Fibroblast of lung (primary cell): ENCODE results near the gene TAF9B. TPM values are rescaled to one million over a fixed set of nuclear protein-coding genes. Genes with fewer than 3 reads are reported as not detected.

Experiments
- DNase-seq, 2 donors: peaks; one replicate each; pipeline versions ENCODE4 v3.0.0 to v3.0.0-alpha.2; 2010; ENCODE audit warnings: low read depth in 2 of 2
- H2AFZ ChIP-seq: 2 replicates; pipeline ENCODE4 v1.5.1; 2012; ENCODE audit warnings: low read length, control low read depth, inconsistent platforms
- H3K27ac ChIP-seq: 2 replicates; pipeline ENCODE4 v1.5.1; 2011; ENCODE audit warnings: low read length, control low read depth; ENCODE audit not compliant: insufficient read depth
- H3K27me3 ChIP-seq: 2 replicates; pipeline ENCODE4 v1.5.1; 2011; ENCODE audit warnings: mild to moderate bottlenecking, low read length; ENCODE audit not compliant: control insufficient read depth, insufficient read depth
- H3K36me3 ChIP-seq: 2 replicates; pipeline ENCODE4 v1.5.1; 2011; ENCODE audit warnings: low read length; ENCODE audit not compliant: control insufficient read depth, insufficient read depth
- H3K4me1 ChIP-seq: 2 replicates; pipeline ENCODE4 v1.5.1; 2011; ENCODE audit warnings: low read length; ENCODE audit not compliant: control insufficient read depth, insufficient read depth; ENCODE audit errors: extremely low read depth
- H3K4me2 ChIP-seq: 2 replicates; pipeline ENCODE4 v1.5.1; 2011; ENCODE audit warnings: low read length, control low read depth; ENCODE audit not compliant: insufficient read depth; ENCODE audit errors: extremely low read depth
- H3K4me3 ChIP-seq, 4 experiments: fragments of 200-600 bp in 1 of 4; sonication (generic) in 1 of 4; replicated peaks in 1 of 4; 2 replicates each; pipeline ENCODE4 v1.5.1; 2011 to 2016; ENCODE audit warnings: low read length in 4 of 4, low read depth in 3 of 4, mild to moderate bottlenecking in 3 of 4, control low read depth in 2 of 4, inconsistent platforms in 1 of 4, mixed read lengths in 1 of 4; ENCODE audit not compliant: insufficient read depth in 1 of 4; ENCODE audit errors: control extremely low read depth in 1 of 4
- H3K79me2 ChIP-seq: 2 replicates; pipeline ENCODE4 v1.5.1; 2012; ENCODE audit warnings: mild to moderate bottlenecking, low read length, inconsistent platforms; ENCODE audit not compliant: control insufficient read depth, insufficient read depth
- H3K9ac ChIP-seq: 2 replicates; pipeline ENCODE4 v1.5.1; 2011; ENCODE audit warnings: mild to moderate bottlenecking, low read length, control low read depth; ENCODE audit not compliant: insufficient read depth
- H3K9me3 ChIP-seq: 2 replicates; pipeline ENCODE4 v1.5.1; 2012; ENCODE audit warnings: low read depth, low read length; ENCODE audit not compliant: control insufficient read depth, insufficient read depth
- H4K20me1 ChIP-seq: 2 replicates; pipeline ENCODE4 v1.5.1; 2011; ENCODE audit warnings: low read length; ENCODE audit not compliant: control insufficient read depth, insufficient read depth; ENCODE audit errors: extremely low read depth
- CTCF ChIP-seq, 2 donors: IDR thresholded peaks in 1 of 2; conservative IDR thresholded peaks in 1 of 2; 1 replicate in 1 of 2; 2 replicates in 1 of 2; pipeline ENCODE4 v1.5.1; 2011 to 2012; ENCODE audit warnings: low read length in 2 of 2, control low read depth in 1 of 2, inconsistent platforms in 1 of 2, low read depth in 1 of 2, mild to moderate bottlenecking in 1 of 2
- EZH2 ChIP-seq: IDR thresholded peaks from 2 replicates; pipeline ENCODE4 v1.5.1; 2012; ENCODE audit warnings: low read length, control low read depth, mild to moderate bottlenecking; ENCODE audit errors: missing control alignments
- polyA plus RNA-seq, 2 donors: library from polyadenylated mRNA; depleted of rRNA in 1 of 2; stranded (reverse) in 1 of 2; unstranded in 1 of 2; fragments of >200 nt; gene quantifications; 2 replicates each; pipeline ENCODE4 v1.2.1, GENCODE V29; 2011 to 2012; ENCODE audit warnings: missing spikeins in 1 of 2
- total RNA-seq: library from RNA; depleted of rRNA; stranded (reverse); fragments of >200 nt; gene quantifications from 2 replicates; pipeline ENCODE4 v1.2.1, GENCODE V29; 2014

TAF9B gene
- total and polyA plus RNA-seq, 2 donors (not counting 1 experiment from before 2014, with no cell fraction given), result 29.1 to 31.7 TPM

DNA sequence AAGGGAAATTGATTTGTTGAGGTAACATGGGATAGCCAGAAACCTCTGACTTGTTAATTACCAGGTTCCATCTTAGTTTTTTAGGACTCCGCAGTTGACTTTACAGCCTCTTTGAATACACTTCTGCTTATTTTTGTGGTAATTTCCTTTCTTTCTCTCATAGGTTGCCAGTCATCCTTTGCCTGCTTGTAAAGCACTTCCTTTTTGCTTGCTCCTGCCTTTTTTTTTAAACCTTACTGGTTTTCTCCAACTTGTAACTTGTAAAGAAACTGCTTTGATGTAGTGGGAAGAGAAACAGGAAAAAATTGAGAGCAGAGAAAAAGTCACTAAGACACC lies 32.8 kb downstream of the TAF9B start:
- H3K27ac ChIP-seq, result no peak overlapping the region
- H3K9ac ChIP-seq, result no peak overlapping the region
- no peaks in the 10 kb centered on the region for H3K36me3 ChIP-seq
- H2AFZ ChIP-seq, result no peak overlapping the region
- H3K9me3 ChIP-seq, result no peaks in the 10 kb centered on the region
- H3K79me2 ChIP-seq, result peaks cover 72% of the 10 kb centered on the region
- no peaks in the 10 kb centered on the region for H3K4me1 ChIP-seq
- peak overlapping the region; percentile 75 for H3K4me2 ChIP-seq
- TF ChIP-seq EZH2 (no peak), CTCF (conservative IDR thresholded peaks at IDR 0.05 in 1 of 2, IDR thresholded peaks at IDR 0.05 in 1 of 2; ENCODE audit: low read depth in 1 of 2, low read length in 2 of 2) (no peak)
- peak overlapping the region in 3 of 4 experiments; percentile 62 to 92 (median 87) for H3K4me3 ChIP-seq
- H3K27me3 ChIP-seq, result no peaks in the 10 kb centered on the region
- no peak for DNase-seq
- H4K20me1 ChIP-seq, result peaks cover 3% of the 10 kb centered on the region

DNA sequence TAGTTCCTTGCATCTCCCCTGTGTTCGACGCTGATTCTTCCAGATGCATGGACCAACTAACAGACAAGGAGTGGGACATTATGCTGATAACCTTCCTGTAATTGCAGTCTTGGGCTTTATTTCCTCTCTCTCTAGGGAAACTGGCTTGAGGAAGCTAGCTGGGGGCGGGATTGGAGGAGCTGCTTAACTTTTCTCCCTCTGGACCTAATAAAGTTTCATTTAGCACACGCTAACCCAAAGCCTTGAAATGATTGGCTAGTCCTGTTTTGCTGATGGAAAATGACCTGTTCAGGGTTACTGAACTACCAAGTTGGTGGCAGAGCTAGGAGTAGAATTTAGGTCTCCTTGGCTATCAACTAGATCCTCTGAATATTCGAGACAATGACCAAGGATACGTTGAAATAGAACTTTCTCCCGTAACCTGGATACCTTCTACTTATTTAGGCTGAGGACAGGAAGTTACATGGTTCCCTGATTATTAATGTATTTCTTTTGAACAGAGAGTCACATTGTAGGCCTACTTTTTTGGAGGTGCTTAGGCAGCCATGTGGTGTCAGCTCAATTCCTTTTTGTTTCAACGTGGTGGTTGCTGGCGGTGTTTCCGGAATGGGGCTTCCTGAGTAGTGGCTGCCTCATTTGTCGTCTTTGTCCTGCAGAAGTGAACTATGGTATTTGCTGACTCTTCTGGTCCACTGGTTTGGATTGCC lies 33.4 kb downstream of the TAF9B start:
- H3K4me3 ChIP-seq, result peak overlapping the region; percentile 62 to 92 (median 82)
- DNase-seq, result peak in 1 of 2 donors; percentile 5
- H3K27me3 ChIP-seq, result no peaks in the 10 kb centered on the region
- no peak overlapping the region for H2AFZ ChIP-seq
- no peaks in the 10 kb centered on the region for H3K9me3 ChIP-seq
- no peaks in the 10 kb centered on the region for H3K4me1 ChIP-seq
- H4K20me1 ChIP-seq, result peaks cover 3% of the 10 kb centered on the region
- H3K79me2 ChIP-seq, result peaks cover 67% of the 10 kb centered on the region
- no peak for TF ChIP-seq CTCF (conservative IDR thresholded peaks at IDR 0.05 in 1 of 2, IDR thresholded peaks at IDR 0.05 in 1 of 2; ENCODE audit: low read depth in 1 of 2, low read length in 2 of 2)
- no peak for TF ChIP-seq EZH2
- no peak overlapping the region for H3K27ac ChIP-seq
- H3K4me2 ChIP-seq, result peak overlapping the region; percentile 75
- no peak overlapping the region for H3K9ac ChIP-seq
- H3K36me3 ChIP-seq, result no peaks in the 10 kb centered on the region

DNA sequence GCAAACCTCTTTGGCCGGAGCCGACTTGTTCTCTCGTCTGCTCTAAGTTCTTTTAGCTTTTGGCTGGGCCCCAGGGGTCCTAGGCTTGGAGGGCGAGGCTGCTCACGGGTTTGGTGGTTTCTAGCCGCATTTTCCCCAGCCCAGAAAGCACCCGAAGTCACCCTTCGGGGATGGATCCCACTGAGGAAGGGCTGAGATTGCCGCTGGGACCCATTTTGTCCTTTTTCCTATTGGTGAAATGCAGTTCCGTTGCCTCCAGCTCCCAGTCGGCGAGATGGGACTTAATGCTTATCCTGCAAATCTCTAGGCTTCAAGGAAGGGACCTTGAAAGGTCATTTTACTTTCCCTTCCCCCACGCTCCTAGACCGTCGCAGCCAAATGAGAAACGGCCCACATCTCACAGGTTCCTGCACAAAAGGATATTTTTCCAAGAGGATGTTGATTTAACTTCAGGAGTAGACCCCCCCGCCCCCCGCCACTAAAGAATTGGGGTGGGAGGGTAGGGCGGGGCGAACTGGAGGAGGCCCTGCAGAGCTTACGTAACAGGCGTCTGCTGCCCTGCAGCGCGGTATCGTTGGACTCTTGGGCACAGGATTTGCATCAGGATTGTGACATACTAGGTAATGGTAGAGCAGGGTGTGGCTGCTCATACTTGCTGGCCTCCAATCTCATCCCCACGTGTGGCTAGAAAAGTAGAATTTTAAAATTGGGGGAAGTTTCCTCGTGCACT lies 34.8 kb downstream of the TAF9B start:
- Histone ChIP-seq H4K20me1 (peaks cover 3% of the 10 kb centered on the region), H3K36me3 (no peaks in the 10 kb centered on the region), H3K4me2 (peak overlapping the region; percentile 75), H3K27me3 (no peaks in the 10 kb centered on the region), H3K4me1 (no peaks in the 10 kb centered on the region), H3K4me3 (peak overlapping the region; percentile 62 to 92 (median 82)), H3K9me3 (no peaks in the 10 kb centered on the region), H3K27ac (peak overlapping the region; percentile 95), H2AFZ (no peak overlapping the region), H3K9ac (peak overlapping the region; percentile 80), H3K79me2 (peaks cover 55% of the 10 kb centered on the region)
- TF ChIP-seq EZH2 (no peak), CTCF (conservative IDR thresholded peaks at IDR 0.05 in 1 of 2, IDR thresholded peaks at IDR 0.05 in 1 of 2; ENCODE audit: low read depth in 1 of 2, low read length in 2 of 2) (no peak)
- peak; percentile 43 to 58 for DNase-seq
